Measurements from ENCODE around the gene ROR2.
"Not testable (repeated sequence)": the region's sequence is repeated elsewhere in the genome, so short reads cannot be mapped to it uniquely, and the experiment has no call there.

The ROR2 gene

DNA sequence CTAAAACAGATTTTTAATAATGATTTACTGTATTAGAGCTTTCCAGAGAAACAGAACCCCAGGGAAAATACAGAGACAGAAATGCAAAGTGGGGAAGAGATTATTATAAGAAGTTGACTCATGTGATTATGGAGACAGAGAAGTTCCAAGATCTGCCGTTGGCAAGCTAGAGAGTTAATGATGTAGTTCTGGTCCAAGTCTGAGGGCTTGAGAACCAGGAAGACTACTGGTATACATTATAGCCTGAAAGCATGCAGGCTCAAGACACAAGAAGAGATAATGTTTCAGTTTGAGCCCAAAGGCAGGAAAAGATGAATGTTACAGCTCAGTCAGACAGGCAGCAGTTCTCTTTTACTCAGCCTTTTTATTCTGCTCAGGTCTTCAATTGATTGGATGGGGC is 427.5 kb downstream of the ROR2 start:
- no peak overlapping the region for H3K9ac ChIP-seq (ENCODE audit: insufficient read length)
- no peak overlapping the region for H3K27ac ChIP-seq
- TF ChIP-seq FOXP2 (optimal IDR thresholded peaks at IDR 0.05; ENCODE audit: control extremely low read depth, extremely low read length, insufficient read depth) (no peak), EZH2 (IDR thresholded peaks at IDR 0.05) (no peak), POLR2AphosphoS5 (IDR thresholded peaks at IDR 0.05; ENCODE audit: borderline replicate concordance, low read depth, low read length) (no peak)
- no peak overlapping the region for H3K4me3 ChIP-seq
- no peaks in the 10 kb centered on the region for H3K9me3 ChIP-seq (ENCODE audit: low read depth, low read length)
- no peak for DNase-seq (ENCODE audit: low read depth, low spot score)
- H3K36me3 ChIP-seq (ENCODE audit: insufficient read depth, low read length), result no peaks in the 10 kb centered on the region

DNA sequence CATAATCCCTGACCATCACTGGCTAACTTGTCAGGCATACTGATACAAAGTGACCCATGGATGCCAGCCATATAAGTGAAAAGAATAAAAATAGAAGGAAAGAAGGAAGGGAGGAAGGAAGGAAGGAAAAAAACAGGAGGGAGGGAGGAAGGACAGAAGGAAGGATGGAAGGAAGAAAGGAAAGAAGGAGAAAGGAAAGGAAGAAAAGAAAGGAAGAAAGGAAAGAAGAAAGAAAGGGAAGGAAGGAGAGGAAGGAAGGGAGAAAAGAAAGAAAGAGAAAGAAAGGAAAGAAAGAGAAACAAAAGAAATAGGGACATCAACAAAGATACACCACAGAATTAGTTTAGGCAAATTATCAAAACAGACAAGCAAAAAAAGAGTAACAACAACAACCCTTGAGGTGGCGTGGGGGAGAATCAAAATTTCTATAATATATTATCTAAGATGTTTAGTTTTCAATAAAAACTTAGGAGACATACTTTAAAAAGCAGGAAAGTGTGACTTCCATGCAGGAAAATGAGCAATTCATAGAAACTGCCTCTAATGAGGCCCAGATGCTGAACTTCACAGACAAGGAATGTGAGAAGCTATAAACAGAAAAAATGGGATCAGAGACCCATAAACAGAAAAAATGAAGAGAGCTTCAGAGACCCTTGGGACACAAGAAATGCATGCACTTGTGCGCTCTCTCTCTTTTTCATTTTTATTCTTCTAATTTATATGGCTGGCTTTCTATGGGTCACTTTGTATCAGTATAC is 430.3 kb downstream of the ROR2 start:
- no peak overlapping the region for H3K4me3 ChIP-seq
- no peak for DNase-seq (ENCODE audit: low read depth, low spot score)
- TF ChIP-seq FOXP2 (optimal IDR thresholded peaks at IDR 0.05; ENCODE audit: control extremely low read depth, extremely low read length, insufficient read depth) (no peak), POLR2AphosphoS5 (IDR thresholded peaks at IDR 0.05; ENCODE audit: borderline replicate concordance, low read depth, low read length) (no peak), EZH2 (IDR thresholded peaks at IDR 0.05) (no peak)
- no peak overlapping the region for H3K9ac ChIP-seq (ENCODE audit: insufficient read length)
- H3K9me3 ChIP-seq (ENCODE audit: low read depth, low read length), result no peaks in the 10 kb centered on the region
- no peak overlapping the region for H3K27ac ChIP-seq
- H3K36me3 ChIP-seq (ENCODE audit: insufficient read depth, low read length), result no peaks in the 10 kb centered on the region

DNA sequence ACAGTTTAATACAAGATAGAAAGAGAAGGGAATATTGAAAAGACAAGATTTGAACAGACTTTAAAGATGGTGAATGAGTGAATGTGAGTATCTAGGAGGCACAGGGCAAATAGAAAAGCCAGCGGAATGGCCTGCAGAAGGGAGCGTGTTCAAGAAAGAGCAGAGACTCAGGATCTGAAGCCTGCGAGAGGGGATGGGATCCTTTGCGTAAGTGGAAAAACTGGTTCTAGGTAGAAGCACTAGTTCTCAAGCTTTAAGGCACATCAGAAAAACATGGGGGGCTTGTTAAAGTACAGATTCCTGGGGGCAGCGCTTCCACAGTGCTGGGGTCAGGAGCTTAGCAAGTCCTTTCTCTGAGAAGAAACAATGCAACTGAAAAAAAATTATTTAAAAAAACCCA is 431.6 kb downstream of the ROR2 start:
- no peaks in the 10 kb centered on the region for H3K9me3 ChIP-seq (ENCODE audit: low read depth, low read length)
- no peak for DNase-seq (ENCODE audit: low read depth, low spot score)
- no peak for TF ChIP-seq POLR2AphosphoS5 (IDR thresholded peaks at IDR 0.05; ENCODE audit: borderline replicate concordance, low read depth, low read length)
- no peak for TF ChIP-seq FOXP2 (optimal IDR thresholded peaks at IDR 0.05; ENCODE audit: control extremely low read depth, extremely low read length, insufficient read depth)
- TF ChIP-seq EZH2 (IDR thresholded peaks at IDR 0.05), result no peak
- H3K4me3 ChIP-seq, result no peak overlapping the region
- H3K9ac ChIP-seq (ENCODE audit: insufficient read length), result no peak overlapping the region
- no peak overlapping the region for H3K27ac ChIP-seq
- no peaks in the 10 kb centered on the region for H3K36me3 ChIP-seq (ENCODE audit: insufficient read depth, low read length)

DNA sequence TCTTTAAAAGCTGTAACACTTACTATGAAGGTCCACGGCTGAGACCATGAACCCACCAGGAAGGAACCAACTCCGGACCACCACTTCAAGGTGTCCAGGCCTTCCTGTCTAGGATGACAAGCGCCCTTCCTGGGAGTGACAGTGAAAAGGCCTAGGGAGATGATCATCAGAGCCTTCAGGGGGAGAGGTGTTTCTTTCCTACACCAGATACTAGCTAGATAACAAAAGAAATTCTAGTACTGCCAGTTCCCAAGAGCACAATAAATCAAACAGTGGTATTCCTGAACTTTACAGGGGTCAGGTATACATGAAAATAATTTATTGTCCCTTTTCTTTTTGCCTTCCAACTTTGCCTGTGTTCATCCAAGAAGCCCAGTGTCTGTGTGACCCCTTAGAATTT is 432.2 kb downstream of the ROR2 start:
- TF ChIP-seq POLR2AphosphoS5 (IDR thresholded peaks at IDR 0.05; ENCODE audit: borderline replicate concordance, low read depth, low read length) (no peak), EZH2 (IDR thresholded peaks at IDR 0.05) (no peak)
- no peaks in the 10 kb centered on the region for H3K36me3 ChIP-seq (ENCODE audit: insufficient read depth, low read length)

GRCh38 chr9:91517332-91517731 is 432.7 kb downstream of the ROR2 start:
- not testable (repeated sequence) for H3K27ac ChIP-seq; H3K9me3 ChIP-seq (ENCODE audit: low read depth, low read length); H3K4me3 ChIP-seq; DNase-seq (ENCODE audit: low read depth, low spot score); H3K9ac ChIP-seq (ENCODE audit: insufficient read length); H3K36me3 ChIP-seq (ENCODE audit: insufficient read depth, low read length)

More for the DNA sequence above, 432.2 kb downstream of the ROR2 start:
- Histone ChIP-seq H3K27ac (no peak overlapping the region), H3K9me3 (ENCODE audit: low read depth, low read length) (no peaks in the 10 kb centered on the region), H3K4me3 (no peak overlapping the region), H3K9ac (ENCODE audit: insufficient read length) (no peak overlapping the region)
- no peak for DNase-seq (ENCODE audit: low read depth, low spot score)

DNA sequence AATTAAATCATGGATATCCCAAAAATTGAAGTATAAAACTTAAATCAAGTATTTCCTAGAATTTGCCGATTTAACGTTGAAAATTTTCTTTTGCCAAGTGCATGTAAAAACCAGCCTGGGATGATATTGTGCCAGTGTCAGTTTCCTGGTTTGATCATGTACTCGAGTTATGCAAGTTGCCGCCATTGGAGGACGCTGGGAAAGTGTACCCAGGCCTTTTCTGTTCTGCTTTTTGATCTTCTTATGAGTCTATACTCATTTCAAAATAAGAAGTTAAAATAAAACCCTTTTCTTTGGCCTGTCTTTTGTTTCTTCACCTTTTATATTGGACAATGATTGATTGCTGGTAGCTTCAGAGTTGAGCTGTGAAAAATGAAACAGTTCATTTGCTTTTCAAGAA is 433.3 kb downstream of the ROR2 start:
- no peak for TF ChIP-seq FOXP2 (optimal IDR thresholded peaks at IDR 0.05; ENCODE audit: control extremely low read depth, extremely low read length, insufficient read depth)
- no peak for TF ChIP-seq POLR2AphosphoS5 (IDR thresholded peaks at IDR 0.05; ENCODE audit: borderline replicate concordance, low read depth, low read length)
- no peak for TF ChIP-seq EZH2 (IDR thresholded peaks at IDR 0.05)
- Histone ChIP-seq H3K36me3 (ENCODE audit: insufficient read depth, low read length) (no peaks in the 10 kb centered on the region), H3K9ac (ENCODE audit: insufficient read length) (no peak overlapping the region), H3K27ac (no peak overlapping the region), H3K9me3 (ENCODE audit: low read depth, low read length) (no peaks in the 10 kb centered on the region), H3K4me3 (no peak overlapping the region)
- DNase-seq (ENCODE audit: low read depth, low spot score), result no peak

DNA sequence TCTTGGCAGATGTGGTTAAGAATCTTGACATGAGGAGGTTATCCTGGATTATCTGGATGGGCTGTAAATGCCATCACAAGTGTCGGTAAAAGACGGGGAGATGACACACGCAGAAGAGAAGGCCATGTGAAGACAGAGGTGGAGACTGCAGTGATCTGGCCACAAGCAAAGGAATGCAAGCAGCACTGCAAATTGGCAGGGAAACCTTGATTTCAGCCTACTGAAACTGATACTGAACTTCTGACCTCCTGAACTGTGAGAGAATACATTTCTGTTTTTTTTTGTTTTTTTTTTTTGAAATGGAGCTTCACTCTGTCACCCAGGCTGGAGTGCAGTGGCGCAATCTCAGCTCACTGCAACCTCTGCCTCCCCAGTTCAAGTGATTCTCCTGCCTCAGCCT is 433.9 kb downstream of the ROR2 start:
- Histone ChIP-seq H3K27ac (no peak overlapping the region), H3K9me3 (ENCODE audit: low read depth, low read length) (no peaks in the 10 kb centered on the region), H3K9ac (ENCODE audit: insufficient read length) (no peak overlapping the region), H3K36me3 (ENCODE audit: insufficient read depth, low read length) (no peaks in the 10 kb centered on the region), H3K4me3 (no peak overlapping the region)
- TF ChIP-seq POLR2AphosphoS5 (IDR thresholded peaks at IDR 0.05; ENCODE audit: borderline replicate concordance, low read depth, low read length), result no peak
- TF ChIP-seq FOXP2 (optimal IDR thresholded peaks at IDR 0.05; ENCODE audit: control extremely low read depth, extremely low read length, insufficient read depth), result no peak
- TF ChIP-seq EZH2 (IDR thresholded peaks at IDR 0.05), result no peak
- DNase-seq (ENCODE audit: low read depth, low spot score), result no peak

GRCh38 chr9:91515074-91515687 is 434.8 kb downstream of the ROR2 start:
- Histone ChIP-seq H3K4me3 (no peak overlapping the region), H3K36me3 (ENCODE audit: insufficient read depth, low read length) (no peaks in the 10 kb centered on the region), H3K27ac (no peak overlapping the region), H3K9me3 (ENCODE audit: low read depth, low read length) (no peaks in the 10 kb centered on the region), H3K9ac (ENCODE audit: insufficient read length) (no peak overlapping the region)
- TF ChIP-seq POLR2AphosphoS5 (IDR thresholded peaks at IDR 0.05; ENCODE audit: borderline replicate concordance, low read depth, low read length) (no peak), EZH2 (IDR thresholded peaks at IDR 0.05) (no peak), FOXP2 (optimal IDR thresholded peaks at IDR 0.05; ENCODE audit: control extremely low read depth, extremely low read length, insufficient read depth) (no peak)
- DNase-seq (ENCODE audit: low read depth, low spot score), result no peak

Data from SK-N-MC (cell line).